Activated CD4-positive, alpha-beta T cell treated with anti-CD3 and anti-CD28 coated beads, Interleukin-2, amount 10 ng/mL, durations not matched to agents 24 days and 14 days (primary cell): ENCODE data around the gene KCNK18. TPM values are rescaled to one million over a fixed set of nuclear protein-coding genes. Genes with fewer than 3 reads are reported as not detected.
"Not testable (repeated sequence)": the region's sequence is repeated elsewhere in the genome, so short reads cannot be mapped to it uniquely, and the experiment has no call there.

Experiments used
- DNase-seq: peaks from one replicate; pipeline ENCODE4 v3.0.0; 2022
- H3K27ac Mint-ChIP-seq: one replicate; pipeline ENCODE4 v1.8.0; 2022; ENCODE audit warnings: mild to moderate bottlenecking, mixed read lengths
- H3K27me3 Mint-ChIP-seq: one replicate; pipeline ENCODE4 v1.8.0; 2022; ENCODE audit warnings: mixed read lengths
- H3K36me3 Mint-ChIP-seq: one replicate; pipeline ENCODE4 v1.8.0; 2022; ENCODE audit warnings: low read depth, mild to moderate bottlenecking, mixed read lengths
- H3K4me1 Mint-ChIP-seq: one replicate; pipeline ENCODE4 v1.8.0; 2021; ENCODE audit warnings: mixed read lengths
- H3K4me3 Mint-ChIP-seq: one replicate; pipeline ENCODE4 v1.8.0; 2022; ENCODE audit warnings: mild to moderate bottlenecking, moderate library complexity, mixed read lengths
- H3K9me3 Mint-ChIP-seq: one replicate; pipeline ENCODE4 v1.8.0; 2021; ENCODE audit warnings: mixed read lengths
- intact Hi-C: fragments of 100-400 bp; cut with micrococcal nuclease; formaldehyde crosslinking; loops from one replicate; pipeline ENCODE4 v1.15.1; 2023
- total RNA-seq: library from RNA; stranded (reverse); gene quantifications from 2 replicates; pipeline ENCODE4 v1.2.3, GENCODE V29; 2022

KCNK18 gene
- total RNA-seq, 1 donor from 2014 or later = not detected

DNA sequence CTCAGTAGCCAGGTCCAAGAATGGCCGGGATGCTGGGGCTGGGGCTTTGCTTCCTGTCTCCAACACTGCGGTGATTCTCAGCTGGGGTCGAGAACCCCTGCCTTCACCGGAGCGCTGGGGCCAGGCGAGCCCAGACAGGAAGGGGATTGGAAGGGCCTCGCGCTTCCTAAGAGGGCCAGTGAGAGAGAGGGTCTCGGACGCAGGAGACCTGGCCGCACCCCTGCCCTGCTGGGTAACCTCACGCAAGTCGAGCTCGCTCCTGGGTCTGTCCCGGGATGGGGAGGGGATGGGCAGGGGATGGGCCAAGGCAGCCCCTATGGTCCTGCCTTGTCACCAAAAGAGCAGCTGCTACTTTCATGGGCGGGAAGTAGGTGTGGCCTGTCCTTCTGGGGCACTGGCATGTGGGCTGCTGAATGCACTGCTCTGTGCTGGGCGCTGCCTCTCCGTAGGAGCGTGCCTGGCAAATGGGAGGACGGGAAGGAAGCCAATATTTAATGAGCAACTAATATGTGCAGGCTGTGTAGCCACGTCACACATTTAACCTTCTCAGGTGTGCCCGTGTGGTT is 20.0 kb downstream of the KCNK18 start:
- no peaks in the 10 kb centered on the region for H3K36me3 Mint-ChIP-seq
- H3K27ac Mint-ChIP-seq = no peak overlapping the region
- H3K9me3 Mint-ChIP-seq = no peaks in the 10 kb centered on the region
- peak; percentile 75 for DNase-seq
- H3K4me3 Mint-ChIP-seq = peak overlapping the region; percentile 83
- peaks cover 21% of the 10 kb centered on the region for H3K27me3 Mint-ChIP-seq
- intact Hi-C loops = loop anchor here (1.0 to 5.0 kb wide), 2 partner anchors 103 to 160 kb away; partner anchors contain the start of gene PDZD8
- peaks cover 7% of the 10 kb centered on the region for H3K4me1 Mint-ChIP-seq

DNA sequence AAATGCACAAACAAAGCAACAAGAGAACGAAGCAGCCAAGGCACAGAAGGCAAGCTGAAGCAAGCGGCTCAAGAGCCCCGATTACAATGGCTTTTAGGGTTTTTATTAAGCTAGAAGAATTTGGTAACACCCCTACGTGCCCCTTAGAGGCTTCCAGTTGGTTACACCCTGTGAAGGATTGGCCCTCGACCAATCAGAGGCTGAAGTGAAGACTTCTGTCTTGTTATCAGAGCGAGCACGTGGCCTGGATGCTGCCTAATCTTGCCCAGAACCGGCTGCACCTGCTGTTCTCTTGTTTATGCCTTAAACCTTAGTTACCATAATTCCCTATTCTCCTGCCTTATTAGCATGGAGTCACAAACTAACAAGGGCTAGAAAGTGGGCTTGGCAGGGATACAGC is 21.4 kb downstream of the KCNK18 start:
- intact Hi-C loops = loop anchor here (5.0 kb wide), 1 partner anchor 159 kb away; the partner anchor contains the start of gene PDZD8
- H3K9me3 Mint-ChIP-seq = no peaks in the 10 kb centered on the region
- no peak for DNase-seq
- H3K4me1 Mint-ChIP-seq = peaks cover 7% of the 10 kb centered on the region
- H3K27ac Mint-ChIP-seq = no peak overlapping the region
- no peak overlapping the region for H3K4me3 Mint-ChIP-seq
- no peaks in the 10 kb centered on the region for H3K36me3 Mint-ChIP-seq
- peaks cover 18% of the 10 kb centered on the region for H3K27me3 Mint-ChIP-seq

DNA sequence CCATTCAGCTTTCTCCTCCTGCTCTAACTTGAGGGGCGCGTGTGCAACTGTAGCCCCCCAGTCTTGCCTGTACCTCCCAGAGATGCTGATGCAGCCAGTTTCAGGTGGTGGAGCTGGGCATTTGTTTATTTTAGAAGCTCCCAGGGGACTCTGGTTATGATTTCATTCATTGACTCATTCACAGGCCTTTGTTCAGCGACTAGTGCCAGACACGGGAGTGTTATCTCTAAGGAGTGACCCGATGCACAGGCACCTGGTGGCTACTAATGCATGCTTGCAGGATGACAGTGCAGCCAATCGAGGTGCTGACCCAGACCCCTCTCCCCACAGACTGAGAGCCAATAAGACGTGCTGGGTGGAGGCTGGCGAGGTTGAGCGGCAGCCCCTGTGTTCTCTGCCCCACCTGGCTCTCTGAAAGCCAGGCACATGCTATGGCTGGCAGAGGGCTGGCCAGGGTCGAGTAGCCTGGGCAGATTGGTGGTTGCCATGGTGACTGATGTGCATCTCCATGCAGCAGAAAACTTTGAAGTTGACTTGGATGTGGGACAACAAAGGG is 23.9 kb downstream of the KCNK18 start:
- intact Hi-C loops = no loop called here
- no peaks in the 10 kb centered on the region for H3K9me3 Mint-ChIP-seq
- no peak overlapping the region for H3K4me3 Mint-ChIP-seq
- peaks cover 9% of the 10 kb centered on the region for H3K27me3 Mint-ChIP-seq
- H3K36me3 Mint-ChIP-seq = no peaks in the 10 kb centered on the region
- H3K4me1 Mint-ChIP-seq = peaks cover 7% of the 10 kb centered on the region
- H3K27ac Mint-ChIP-seq = no peak overlapping the region
- DNase-seq = no peak

DNA sequence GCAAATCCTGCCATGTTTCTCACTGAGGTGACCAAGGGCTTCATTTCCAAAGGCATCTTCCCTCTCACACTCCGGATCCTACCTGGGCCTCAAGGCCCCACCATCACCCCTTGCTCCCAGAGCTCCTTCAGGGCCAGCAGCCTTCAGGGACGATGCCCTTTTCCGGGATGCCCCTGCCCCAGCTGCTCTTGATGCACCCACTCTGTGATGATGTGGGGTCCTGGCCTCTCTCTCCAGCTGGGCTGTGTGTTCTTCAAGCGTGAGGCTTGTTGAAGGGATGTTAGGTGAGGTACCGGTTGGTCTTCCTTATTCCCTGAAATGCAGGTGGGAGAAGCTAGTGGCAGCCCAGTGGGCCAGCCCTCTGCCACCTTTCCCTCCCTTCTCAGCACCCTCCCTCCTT is 25.3 kb downstream of the KCNK18 start:
- H3K27ac Mint-ChIP-seq = no peak overlapping the region
- DNase-seq = no peak
- intact Hi-C loops = no loop called here
- H3K9me3 Mint-ChIP-seq = no peaks in the 10 kb centered on the region
- no peaks in the 10 kb centered on the region for H3K4me1 Mint-ChIP-seq
- peaks cover 9% of the 10 kb centered on the region for H3K27me3 Mint-ChIP-seq
- H3K4me3 Mint-ChIP-seq = no peak overlapping the region
- H3K36me3 Mint-ChIP-seq = no peaks in the 10 kb centered on the region

DNA sequence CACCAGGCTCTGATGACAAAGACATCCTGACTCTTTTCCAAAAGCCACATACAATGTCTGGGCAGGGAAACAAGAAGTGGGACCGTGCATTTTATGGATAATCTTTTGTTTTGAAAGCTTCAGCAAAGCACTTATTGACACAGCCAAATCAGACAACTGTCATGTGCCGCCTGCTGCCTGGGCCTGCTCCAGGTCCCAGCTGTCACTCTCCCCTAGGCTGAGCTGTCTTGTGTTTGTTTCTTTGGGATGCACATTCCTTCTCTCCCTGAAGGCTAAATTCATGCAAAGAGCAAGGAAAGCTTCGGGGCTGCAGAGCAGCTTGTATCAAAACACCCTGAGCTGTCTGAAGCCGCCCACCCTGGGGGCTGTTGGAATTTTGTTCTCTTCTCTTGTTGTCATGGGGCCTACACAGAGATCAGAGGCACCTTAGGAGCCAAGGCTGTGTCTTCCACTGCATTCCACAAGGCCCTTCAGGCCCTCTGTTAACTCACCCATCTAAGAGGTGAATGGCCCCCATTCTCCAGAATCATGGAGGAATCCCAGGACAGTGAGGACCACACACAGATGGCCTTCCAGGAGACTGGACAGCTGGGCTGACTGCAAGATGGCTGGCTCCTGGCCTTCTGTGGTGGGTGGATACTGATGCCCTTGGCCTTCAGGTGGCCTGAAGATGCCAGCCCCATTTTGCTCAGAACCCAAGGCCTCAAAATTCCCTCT is 25.8 kb downstream of the KCNK18 start:
- Mint-ChIP-seq H3K27me3 (peaks cover 4% of the 10 kb centered on the region), H3K9me3 (no peaks in the 10 kb centered on the region), H3K4me3 (no peak overlapping the region), H3K27ac (no peak overlapping the region), H3K4me1 (no peaks in the 10 kb centered on the region), H3K36me3 (no peaks in the 10 kb centered on the region)
- intact Hi-C loops = no loop called here
- no peak for DNase-seq

DNA sequence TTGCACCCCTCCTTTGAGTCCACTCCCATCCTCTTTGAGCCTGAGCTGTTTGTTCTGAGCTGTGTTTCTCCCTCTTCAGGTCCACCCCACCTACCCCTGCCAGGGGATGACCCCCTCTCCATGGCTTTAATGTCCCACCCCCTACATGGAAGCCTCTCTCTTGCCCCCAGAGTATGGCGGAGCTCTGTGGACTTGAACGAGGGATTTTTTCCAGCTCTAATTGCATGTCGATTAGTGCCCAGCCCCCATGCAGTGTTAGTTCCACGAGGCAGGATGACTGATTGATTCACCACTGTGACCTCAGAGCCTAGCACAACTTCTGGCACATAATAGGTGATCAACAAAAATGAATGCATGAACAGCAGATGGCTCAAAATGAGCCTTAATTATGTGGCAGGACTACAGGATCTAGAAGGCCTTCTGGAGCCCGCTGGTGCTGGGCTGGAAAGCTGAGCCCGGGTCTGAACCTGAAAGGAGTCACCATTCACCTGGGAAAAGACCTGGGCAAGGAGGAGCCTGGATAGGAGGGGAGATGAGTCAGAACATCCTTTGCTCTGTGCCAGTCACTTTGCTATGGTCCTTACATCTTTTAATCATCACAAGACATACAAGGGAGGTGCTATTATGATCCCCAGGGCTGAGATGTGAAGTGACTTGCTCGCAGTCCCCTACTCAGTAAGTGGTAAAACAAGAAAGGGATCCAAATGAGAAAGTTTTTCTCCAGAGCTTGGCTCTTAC is 26.6 kb downstream of the KCNK18 start:
- intact Hi-C loops = no loop called here
- Mint-ChIP-seq H3K4me1 (no peaks in the 10 kb centered on the region), H3K4me3 (no peak overlapping the region), H3K36me3 (no peaks in the 10 kb centered on the region), H3K27me3 (peaks cover 3% of the 10 kb centered on the region), H3K9me3 (no peaks in the 10 kb centered on the region), H3K27ac (no peak overlapping the region)
- DNase-seq = no peak

DNA sequence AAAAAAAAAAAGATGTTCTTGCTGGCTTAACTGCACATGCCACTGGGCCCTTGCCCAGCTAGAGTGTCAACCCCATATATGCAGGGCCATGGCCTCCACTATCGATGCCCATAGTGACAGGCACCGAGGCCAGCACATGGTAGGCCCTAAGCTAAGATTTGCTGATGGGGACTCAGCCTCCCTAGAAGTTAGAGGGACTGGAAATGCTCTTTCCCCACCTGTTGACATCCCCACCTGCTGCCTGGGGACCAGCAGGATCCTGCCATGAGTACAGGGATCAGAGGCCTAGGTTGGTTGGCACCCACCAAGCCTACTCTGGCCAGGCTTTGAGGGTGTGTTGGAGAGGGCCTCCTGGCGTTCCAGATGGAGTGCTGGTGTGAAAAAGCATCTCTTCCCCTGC is 27.6 kb downstream of the KCNK18 start:
- intact Hi-C loops = no loop called here
- no peak overlapping the region for H3K27ac Mint-ChIP-seq
- H3K36me3 Mint-ChIP-seq = no peaks in the 10 kb centered on the region
- no peaks in the 10 kb centered on the region for H3K9me3 Mint-ChIP-seq
- H3K27me3 Mint-ChIP-seq = peaks cover 3% of the 10 kb centered on the region
- no peak overlapping the region for H3K4me3 Mint-ChIP-seq
- no peak for DNase-seq
- no peaks in the 10 kb centered on the region for H3K4me1 Mint-ChIP-seq

DNA sequence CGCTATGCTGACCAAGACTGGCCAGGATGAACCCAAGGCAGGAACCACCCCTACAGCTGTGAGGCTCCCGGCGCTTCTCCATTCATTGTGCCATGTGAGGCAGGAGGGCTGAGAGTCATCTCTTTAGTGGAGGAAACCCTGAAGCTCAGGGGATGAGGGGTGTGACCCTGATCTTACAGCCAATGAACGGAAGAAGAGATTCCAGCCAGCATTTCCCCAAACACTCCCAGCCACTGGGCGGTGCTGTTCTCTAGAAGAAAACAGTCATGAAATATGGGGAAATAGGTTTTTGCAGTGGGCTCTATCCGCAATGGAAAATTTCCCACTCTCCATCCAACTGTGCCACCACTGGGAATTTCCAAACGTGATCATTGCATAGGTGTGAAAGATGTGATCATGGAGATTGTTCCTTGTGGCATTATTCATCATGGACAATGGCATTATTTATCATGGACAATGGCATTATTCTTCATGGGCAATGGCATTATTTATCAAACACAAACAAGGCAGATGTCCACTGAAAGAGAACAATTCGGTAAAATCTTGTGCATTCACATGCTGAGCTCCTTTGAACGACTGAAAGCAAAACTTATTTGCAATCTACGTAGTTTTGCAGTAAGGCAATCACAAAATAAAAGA is 29.6 kb downstream of the KCNK18 start:
- H3K4me3 Mint-ChIP-seq = no peak overlapping the region
- no peaks in the 10 kb centered on the region for H3K36me3 Mint-ChIP-seq
- DNase-seq = no peak

DNA sequence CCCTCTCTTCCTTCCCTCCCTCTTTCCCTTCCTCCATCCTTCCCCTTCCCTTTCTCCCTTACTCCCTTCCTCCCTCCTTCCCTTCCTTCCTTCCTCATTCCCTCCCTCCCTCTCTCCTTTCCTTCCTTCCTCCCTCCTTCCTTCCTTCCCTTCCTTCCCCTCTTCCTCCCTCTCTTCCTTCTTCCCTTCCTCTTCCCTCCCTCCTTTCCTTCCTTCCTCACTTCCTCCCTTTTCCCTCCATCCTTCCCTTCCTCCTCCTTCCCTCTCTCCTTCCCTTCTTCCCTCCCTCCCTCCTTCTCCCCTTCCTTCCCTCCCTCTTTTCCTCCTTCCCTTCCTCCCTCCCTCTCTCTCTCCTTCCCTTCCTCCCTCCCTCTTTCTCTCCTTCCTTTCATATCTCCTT is 30.9 kb downstream of the KCNK18 start:
- Mint-ChIP-seq H3K27me3 (peaks cover 17% of the 10 kb centered on the region), H3K36me3 (no peaks in the 10 kb centered on the region), H3K27ac (no peak overlapping the region), H3K4me3 (no peak overlapping the region), H3K9me3 (no peaks in the 10 kb centered on the region), H3K4me1 (no peaks in the 10 kb centered on the region)
- DNase-seq = no peak
- intact Hi-C loops = no loop called here

More for the DNA sequence above, 29.6 kb downstream of the KCNK18 start:
- Mint-ChIP-seq H3K27me3 (peaks cover 13% of the 10 kb centered on the region), H3K9me3 (no peaks in the 10 kb centered on the region), H3K27ac (no peak overlapping the region), H3K4me1 (no peaks in the 10 kb centered on the region)
- intact Hi-C loops = no loop called here

DNA sequence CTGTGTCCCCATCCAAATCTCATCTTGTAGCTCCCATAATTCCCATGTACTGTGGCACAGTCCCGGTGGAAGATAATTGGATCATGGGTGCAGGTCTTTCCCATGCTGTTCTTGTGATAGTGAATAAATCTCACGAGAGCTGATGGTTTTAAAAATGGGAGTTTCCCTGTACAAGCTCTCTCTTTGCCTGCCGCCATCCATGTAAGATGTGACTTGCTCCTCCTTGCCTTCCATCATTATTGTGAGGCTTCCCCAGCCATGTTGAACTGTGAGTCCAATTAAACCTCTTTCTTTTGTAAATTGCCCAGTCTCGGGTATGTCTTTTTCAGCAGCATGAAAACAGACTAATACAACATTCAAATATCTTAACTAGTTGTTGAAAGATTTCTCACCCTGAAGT is 32.8 kb downstream of the KCNK18 start:
- H3K4me1 Mint-ChIP-seq, H3K36me3 Mint-ChIP-seq, DNase-seq, intact Hi-C loops, H3K9me3 Mint-ChIP-seq, H3K4me3 Mint-ChIP-seq, H3K27ac Mint-ChIP-seq: not testable (repeated sequence)
- H3K27me3 Mint-ChIP-seq = peaks cover 26% of the 10 kb centered on the region

DNA sequence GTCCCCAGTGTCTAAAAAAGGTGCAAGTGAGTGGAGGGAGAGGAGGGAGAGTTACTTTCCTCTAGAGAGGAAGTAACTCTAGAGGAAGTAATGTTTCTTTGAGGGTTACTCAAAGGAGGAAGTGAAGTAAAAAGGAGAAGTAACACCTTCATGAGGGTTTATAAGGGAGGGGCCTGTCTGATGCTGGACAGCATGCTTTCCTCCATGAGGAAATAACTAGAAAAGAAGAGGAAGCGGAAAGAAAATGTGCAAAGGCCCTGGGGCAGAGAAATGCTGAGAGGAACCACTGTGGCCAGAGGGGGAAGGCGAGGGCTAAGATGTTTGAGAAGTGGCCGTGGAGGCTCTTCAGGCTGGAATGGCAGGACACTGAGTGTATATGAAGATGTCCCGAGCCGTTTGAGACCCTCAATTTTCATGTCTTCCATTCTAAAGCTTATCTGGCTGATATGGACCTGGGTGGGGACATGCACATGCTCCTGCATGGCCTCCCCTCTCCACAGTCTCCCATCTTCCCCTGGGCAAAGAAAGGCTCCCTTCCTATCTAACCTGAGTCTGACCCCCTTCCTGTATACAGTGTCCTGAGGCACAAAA is 40.2 kb downstream of the KCNK18 start:
- no peak overlapping the region for H3K27ac Mint-ChIP-seq
- peaks cover 34% of the 10 kb centered on the region for H3K27me3 Mint-ChIP-seq
- no peaks in the 10 kb centered on the region for H3K36me3 Mint-ChIP-seq
- DNase-seq = no peak
- H3K9me3 Mint-ChIP-seq = no peaks in the 10 kb centered on the region
- no peak overlapping the region for H3K4me3 Mint-ChIP-seq
- no peaks in the 10 kb centered on the region for H3K4me1 Mint-ChIP-seq
- intact Hi-C loops = no loop called here

DNA sequence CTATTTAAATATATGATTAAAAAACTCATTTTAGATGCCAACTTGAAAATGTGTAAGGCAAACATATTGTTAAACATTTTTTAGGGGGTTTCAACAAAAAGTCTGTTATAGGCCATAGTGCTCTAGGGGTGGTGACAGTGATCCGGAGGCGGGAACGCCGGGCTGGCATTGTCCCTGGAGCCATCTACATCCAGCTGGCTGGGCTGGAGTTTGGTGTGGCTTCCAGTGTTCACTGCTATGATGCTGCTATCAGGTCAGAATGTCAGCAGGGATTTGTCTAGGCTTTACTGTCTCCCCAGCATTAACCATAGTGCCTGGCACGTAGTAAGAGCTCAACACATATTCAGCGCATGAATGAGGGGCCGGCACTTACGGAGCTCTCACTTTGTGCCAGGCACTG is 41.8 kb downstream of the KCNK18 start:
- Mint-ChIP-seq H3K27ac (no peak overlapping the region), H3K4me3 (no peak overlapping the region), H3K36me3 (no peaks in the 10 kb centered on the region), H3K27me3 (peaks cover 42% of the 10 kb centered on the region), H3K4me1 (no peaks in the 10 kb centered on the region), H3K9me3 (no peaks in the 10 kb centered on the region)
- intact Hi-C loops = no loop called here
- no peak for DNase-seq

DNA sequence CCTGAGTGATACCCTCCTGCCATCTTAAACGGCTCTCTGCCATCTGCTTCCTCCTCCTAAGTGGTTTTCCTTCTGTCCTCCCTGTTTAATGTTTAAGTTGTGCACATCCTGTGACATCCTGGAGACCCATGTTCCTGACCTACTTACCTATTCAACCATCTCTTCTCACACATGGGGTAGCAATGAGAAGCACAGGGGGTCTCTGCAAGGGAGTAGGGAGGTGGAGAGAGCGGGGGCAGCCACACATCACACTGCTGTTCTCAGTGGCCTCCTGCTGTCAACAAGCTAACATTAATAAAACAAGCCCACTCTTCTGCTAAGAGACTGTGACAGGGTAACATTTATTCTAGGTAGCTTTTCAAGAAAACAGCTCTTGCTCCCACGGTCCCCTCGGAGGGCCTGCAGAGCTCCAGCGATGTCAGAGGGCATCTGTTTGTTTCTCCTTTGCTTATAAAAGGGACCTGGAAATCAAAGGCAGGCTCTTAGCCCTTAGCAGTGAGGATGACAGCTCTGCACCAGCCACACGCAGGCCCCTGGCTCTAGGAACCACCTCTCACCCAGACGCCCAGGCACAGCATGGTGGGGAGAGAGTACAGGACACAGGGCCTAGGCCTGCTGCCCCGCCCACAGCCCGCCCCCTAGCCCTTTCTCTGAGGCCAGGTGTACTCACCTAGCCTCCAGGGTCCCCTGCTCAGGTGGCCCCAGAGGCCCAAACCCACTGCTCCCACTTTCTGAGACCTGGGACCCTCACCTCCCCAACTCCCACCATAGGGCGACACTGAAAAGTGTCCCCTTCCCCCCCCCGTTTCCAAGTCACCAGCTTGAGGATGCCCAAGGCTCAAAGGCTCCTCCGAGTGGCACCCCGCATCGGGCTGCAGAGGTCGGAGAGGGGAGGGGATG is 42.7 kb downstream of the KCNK18 start:
- H3K36me3 Mint-ChIP-seq = no peaks in the 10 kb centered on the region
- H3K9me3 Mint-ChIP-seq = no peaks in the 10 kb centered on the region
- H3K27me3 Mint-ChIP-seq = peaks cover 40% of the 10 kb centered on the region
- H3K4me3 Mint-ChIP-seq = no peak overlapping the region
- no peaks in the 10 kb centered on the region for H3K4me1 Mint-ChIP-seq
- no peak overlapping the region for H3K27ac Mint-ChIP-seq
- intact Hi-C loops = no loop called here
- no peak for DNase-seq
